K562 (cell line): Measurements from ENCODE around the gene COX11. TPM values are rescaled to one million over a fixed set of nuclear protein-coding genes. Genes with fewer than 3 reads are reported as not detected.
A peak's percentile ranks its signal among the peaks of the same experiment; 100 is the strongest.

Source experiments
- LCOR ChIP-seq: sonication (generic); formaldehyde crosslinking; IDR thresholded peaks from 2 replicates; pipeline ENCODE4 v1.8.0; 2022; ENCODE audit warnings: mild to moderate bottlenecking, missing genetic modification reagents
- NFRKB ChIP-seq: fragments of 450-650 bp; IDR thresholded peaks from 2 replicates; pipeline ENCODE4 v1.6.1; 2016; ENCODE audit warnings: low read depth
- TGIF2 ChIP-seq: sonication (generic); formaldehyde crosslinking; IDR thresholded peaks from 2 replicates; pipeline ENCODE4 v1.8.1; 2022; ENCODE audit warnings: mild to moderate bottlenecking, missing genetic modification reagents, moderate library complexity
- ZNF41 ChIP-seq: fragments of 250-450 bp; sonication (Bioruptor Pico); conservative IDR thresholded peaks from 2 replicates; pipeline ENCODE4 v1.4.0; 2020; ENCODE audit warnings: mild to moderate bottlenecking
- polyA plus RNA-seq, 8 experiments: library from polyadenylated mRNA; depleted of rRNA in 4 of 8; stranded (reverse) in 5 of 8; unstranded in 3 of 8; fragments of >200 nt; fragmentation: Nextera tagmentation in 2 of 8; fragmentation: Illumina TruSeq in 1 of 8; extraction: Ambion mirVana in 2 of 8; extraction: Trizol in 1 of 8; gene quantifications; 2 replicates each; pipeline versions ENCODE4 v1.2.1 to v1.2.3, GENCODE V29; 2011 to 2014; ENCODE audit warnings: inconsistent platforms in 1 of 8, missing spikeins in 1 of 8
- total RNA-seq, 7 experiments: library from RNA; depleted of rRNA in 6 of 7; stranded (reverse); fragments of >200 nt in 6 of 7; fragmentation: Illumina TruSeq in 2 of 7; extraction: Trizol in 2 of 7; gene quantifications; 2 replicates each; pipeline versions ENCODE4 v1.2.1 to v1.2.3, GENCODE V29; 2011 to 2021; ENCODE audit warnings: low replicate concordance in 1 of 7
- TF ChIP-seq, protein P1 (sequence below): fragments of 200-600 bp; sonication (generic); IDR thresholded peaks from one replicate; pipeline ENCODE4 v1.6.1; 2012; ENCODE audit warnings: mild to moderate bottlenecking, low read depth, low read length, inconsistent platforms
- TF ChIP-seq, protein P2 (sequence below): sonication (generic); formaldehyde crosslinking; IDR thresholded peaks from 2 replicates; pipeline ENCODE4 v1.9.0; 2022; ENCODE audit warnings: mild to moderate bottlenecking, missing genetic modification reagents

Gene COX11
- total and polyA plus RNA-seq, 9 of the 15 experiments (the other 6 are each of a cell fraction or from before 2014, with no cell fraction given): 18.5 to 112 (median 30.7) TPM

DNA sequence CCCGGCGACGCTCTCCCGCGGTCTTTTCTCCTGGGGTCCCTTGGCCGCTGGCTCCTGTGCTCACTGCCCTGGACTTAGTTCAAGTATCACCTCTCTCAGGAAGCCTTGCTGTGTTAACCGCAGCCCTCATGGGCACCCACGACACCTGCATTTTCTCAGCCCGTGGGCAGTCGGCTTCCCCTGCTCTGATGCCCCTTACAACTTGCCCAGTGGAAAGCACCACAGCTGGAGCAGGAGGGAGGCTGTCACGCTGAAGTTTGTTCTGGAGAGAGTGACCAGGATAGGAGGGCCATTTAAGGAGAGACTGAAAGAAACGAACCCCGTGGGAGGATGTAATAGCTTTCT, 506 bp upstream of the COX11 start (continued):
- TF ChIP-seq, protein P1, sequence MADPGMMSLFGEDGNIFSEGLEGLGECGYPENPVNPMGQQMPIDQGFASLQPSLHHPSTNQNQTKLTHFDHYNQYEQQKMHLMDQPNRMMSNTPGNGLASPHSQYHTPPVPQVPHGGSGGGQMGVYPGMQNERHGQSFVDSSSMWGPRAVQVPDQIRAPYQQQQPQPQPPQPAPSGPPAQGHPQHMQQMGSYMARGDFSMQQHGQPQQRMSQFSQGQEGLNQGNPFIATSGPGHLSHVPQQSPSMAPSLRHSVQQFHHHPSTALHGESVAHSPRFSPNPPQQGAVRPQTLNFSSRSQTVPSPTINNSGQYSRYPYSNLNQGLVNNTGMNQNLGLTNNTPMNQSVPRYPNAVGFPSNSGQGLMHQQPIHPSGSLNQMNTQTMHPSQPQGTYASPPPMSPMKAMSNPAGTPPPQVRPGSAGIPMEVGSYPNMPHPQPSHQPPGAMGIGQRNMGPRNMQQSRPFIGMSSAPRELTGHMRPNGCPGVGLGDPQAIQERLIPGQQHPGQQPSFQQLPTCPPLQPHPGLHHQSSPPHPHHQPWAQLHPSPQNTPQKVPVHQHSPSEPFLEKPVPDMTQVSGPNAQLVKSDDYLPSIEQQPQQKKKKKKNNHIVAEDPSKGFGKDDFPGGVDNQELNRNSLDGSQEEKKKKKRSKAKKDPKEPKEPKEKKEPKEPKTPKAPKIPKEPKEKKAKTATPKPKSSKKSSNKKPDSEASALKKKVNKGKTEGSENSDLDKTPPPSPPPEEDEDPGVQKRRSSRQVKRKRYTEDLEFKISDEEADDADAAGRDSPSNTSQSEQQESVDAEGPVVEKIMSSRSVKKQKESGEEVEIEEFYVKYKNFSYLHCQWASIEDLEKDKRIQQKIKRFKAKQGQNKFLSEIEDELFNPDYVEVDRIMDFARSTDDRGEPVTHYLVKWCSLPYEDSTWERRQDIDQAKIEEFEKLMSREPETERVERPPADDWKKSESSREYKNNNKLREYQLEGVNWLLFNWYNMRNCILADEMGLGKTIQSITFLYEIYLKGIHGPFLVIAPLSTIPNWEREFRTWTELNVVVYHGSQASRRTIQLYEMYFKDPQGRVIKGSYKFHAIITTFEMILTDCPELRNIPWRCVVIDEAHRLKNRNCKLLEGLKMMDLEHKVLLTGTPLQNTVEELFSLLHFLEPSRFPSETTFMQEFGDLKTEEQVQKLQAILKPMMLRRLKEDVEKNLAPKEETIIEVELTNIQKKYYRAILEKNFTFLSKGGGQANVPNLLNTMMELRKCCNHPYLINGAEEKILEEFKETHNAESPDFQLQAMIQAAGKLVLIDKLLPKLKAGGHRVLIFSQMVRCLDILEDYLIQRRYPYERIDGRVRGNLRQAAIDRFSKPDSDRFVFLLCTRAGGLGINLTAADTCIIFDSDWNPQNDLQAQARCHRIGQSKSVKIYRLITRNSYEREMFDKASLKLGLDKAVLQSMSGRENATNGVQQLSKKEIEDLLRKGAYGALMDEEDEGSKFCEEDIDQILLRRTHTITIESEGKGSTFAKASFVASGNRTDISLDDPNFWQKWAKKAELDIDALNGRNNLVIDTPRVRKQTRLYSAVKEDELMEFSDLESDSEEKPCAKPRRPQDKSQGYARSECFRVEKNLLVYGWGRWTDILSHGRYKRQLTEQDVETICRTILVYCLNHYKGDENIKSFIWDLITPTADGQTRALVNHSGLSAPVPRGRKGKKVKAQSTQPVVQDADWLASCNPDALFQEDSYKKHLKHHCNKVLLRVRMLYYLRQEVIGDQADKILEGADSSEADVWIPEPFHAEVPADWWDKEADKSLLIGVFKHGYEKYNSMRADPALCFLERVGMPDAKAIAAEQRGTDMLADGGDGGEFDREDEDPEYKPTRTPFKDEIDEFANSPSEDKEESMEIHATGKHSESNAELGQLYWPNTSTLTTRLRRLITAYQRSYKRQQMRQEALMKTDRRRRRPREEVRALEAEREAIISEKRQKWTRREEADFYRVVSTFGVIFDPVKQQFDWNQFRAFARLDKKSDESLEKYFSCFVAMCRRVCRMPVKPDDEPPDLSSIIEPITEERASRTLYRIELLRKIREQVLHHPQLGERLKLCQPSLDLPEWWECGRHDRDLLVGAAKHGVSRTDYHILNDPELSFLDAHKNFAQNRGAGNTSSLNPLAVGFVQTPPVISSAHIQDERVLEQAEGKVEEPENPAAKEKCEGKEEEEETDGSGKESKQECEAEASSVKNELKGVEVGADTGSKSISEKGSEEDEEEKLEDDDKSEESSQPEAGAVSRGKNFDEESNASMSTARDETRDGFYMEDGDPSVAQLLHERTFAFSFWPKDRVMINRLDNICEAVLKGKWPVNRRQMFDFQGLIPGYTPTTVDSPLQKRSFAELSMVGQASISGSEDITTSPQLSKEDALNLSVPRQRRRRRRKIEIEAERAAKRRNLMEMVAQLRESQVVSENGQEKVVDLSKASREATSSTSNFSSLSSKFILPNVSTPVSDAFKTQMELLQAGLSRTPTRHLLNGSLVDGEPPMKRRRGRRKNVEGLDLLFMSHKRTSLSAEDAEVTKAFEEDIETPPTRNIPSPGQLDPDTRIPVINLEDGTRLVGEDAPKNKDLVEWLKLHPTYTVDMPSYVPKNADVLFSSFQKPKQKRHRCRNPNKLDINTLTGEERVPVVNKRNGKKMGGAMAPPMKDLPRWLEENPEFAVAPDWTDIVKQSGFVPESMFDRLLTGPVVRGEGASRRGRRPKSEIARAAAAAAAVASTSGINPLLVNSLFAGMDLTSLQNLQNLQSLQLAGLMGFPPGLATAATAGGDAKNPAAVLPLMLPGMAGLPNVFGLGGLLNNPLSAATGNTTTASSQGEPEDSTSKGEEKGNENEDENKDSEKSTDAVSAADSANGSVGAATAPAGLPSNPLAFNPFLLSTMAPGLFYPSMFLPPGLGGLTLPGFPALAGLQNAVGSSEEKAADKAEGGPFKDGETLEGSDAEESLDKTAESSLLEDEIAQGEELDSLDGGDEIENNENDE: no peak
- TF ChIP-seq LCOR (CRISPR knock-in tag) (0 out of 2 replicates have a peak, but pooled peaks have one; percentile 45), TGIF2 (CRISPR knock-in tag) (0 out of 2 replicates have a peak, but pooled peaks have one; percentile 36), ZNF41 (CRISPR knock-in tag) (no peak), NFRKB (peak; percentile 25; the same call in 1 of the 2 replicates)
- TF ChIP-seq, protein P2, sequence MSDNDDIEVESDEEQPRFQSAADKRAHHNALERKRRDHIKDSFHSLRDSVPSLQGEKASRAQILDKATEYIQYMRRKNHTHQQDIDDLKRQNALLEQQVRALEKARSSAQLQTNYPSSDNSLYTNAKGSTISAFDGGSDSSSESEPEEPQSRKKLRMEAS (CRISPR knock-in tag): 0 out of 2 replicates have a peak, but pooled peaks have one; percentile 21
